Muscle of back (tissue), 11 donors: ENCODE results near the gene PRSS21. TPM values are rescaled to one million over a fixed set of nuclear protein-coding genes. Genes with fewer than 3 reads are reported as not detected.

Experiments used
- DNase-seq, 3 donors: peaks; one replicate each; pipeline versions ENCODE4 v3.0.0 to v3.0.0-alpha.2; 2013
- polyA plus RNA-seq, 10 donors: library from polyadenylated mRNA; unstranded; fragments of 120-200 nt; gene quantifications; one replicate each; pipeline ENCODE4 v1.2.1, GENCODE V29; 2013; ENCODE audit not compliant: insufficient read length in 10 of 10

Gene PRSS21
- polyA plus RNA-seq, 10 donors = 0.24 to 0.53 (median 0.31) TPM; not detected in 7

DNA sequence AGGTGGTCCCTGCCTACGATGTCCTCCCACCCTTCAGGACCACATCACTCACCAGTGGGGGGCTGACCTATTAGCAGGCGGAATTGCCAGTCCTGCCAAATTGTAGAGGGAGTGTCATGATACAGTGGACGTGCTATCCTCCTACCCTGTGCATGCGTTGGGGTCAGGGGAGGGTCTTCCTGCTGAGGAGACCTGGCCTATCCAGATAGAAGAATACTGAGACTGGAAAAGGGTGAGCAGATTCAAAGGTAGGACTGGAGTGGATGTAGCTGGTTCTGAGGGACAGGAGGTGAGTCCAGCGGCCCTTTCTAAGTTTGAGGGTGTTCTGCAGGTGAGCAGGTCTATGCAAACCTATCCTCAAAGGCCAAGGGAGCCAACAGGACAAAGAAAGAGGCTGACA is 10.8 kb upstream of the PRSS21 start:
- no peak for DNase-seq

GRCh38 chr16:2808181-2808580 is 8.9 kb upstream of the PRSS21 start:
- no peak for DNase-seq

- no peak for DNase-seq
These were observed 7.8 kb upstream of the PRSS21 start for GRCh38 chr16:2809149-2809760.

- no peak for DNase-seq
These were observed 6.4 kb upstream of the PRSS21 start for GRCh38 chr16:2810651-2811050.

DNA sequence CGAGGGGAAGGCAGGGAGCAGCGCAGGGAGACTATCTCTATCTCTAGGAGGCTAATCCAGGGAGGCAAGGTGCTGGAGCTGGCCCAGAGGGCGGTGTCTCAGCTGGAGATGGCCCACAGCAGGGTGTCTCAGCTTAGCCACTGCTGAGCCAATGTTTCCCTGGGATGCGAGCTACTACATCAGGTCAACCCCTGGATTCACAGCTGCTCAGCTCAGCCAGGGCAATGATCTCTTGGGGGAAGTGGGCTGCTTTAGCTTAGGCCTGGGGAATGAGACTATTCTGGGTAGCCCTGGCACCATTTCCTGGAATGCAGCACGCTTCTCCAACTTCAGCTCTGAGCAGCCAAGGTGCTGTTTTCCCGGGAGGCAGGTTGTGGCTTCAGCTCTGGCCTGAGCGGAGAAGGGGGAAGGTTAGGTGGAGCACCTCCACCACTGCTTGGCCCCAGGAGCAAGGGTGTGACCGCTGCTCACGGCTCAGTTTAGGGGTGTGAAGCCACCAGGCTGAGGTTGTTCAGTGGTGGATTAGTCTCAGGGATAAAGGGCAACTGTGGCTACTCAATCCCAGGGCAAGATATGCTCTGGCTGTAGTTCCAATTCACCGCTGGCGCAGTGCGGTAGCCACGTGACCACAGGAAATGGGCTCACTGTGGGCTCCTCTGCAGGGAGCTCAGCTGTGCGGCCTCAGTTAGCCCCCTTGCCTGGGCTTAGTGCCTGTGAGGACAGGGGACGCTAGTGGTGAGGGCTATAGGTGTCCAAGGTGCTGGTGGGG is 5.2 kb upstream of the PRSS21 start:
- no peak for DNase-seq

DNA sequence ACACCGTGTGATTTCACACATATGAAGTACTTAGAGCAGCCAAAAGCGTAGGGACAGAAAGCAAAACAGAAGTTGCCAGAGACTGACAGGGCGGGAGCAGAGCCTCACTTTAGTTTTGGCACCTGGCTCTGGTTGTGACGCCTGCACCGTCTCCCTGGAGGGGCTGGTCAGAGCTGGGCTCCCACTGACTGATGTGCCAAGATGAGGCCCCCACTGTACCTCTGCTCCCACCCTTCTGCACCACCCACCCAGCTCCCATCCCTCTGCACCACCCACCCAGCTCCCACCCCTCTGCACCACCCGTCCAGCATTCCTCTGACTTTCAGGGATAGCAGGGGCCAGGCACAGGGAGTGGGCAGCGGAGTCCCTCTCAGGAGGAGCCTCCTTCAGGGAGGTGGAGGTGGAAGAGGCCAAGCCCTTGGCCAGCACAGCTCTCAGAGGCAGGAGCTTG is 3.2 kb upstream of the PRSS21 start:
- no peak for DNase-seq

DNA sequence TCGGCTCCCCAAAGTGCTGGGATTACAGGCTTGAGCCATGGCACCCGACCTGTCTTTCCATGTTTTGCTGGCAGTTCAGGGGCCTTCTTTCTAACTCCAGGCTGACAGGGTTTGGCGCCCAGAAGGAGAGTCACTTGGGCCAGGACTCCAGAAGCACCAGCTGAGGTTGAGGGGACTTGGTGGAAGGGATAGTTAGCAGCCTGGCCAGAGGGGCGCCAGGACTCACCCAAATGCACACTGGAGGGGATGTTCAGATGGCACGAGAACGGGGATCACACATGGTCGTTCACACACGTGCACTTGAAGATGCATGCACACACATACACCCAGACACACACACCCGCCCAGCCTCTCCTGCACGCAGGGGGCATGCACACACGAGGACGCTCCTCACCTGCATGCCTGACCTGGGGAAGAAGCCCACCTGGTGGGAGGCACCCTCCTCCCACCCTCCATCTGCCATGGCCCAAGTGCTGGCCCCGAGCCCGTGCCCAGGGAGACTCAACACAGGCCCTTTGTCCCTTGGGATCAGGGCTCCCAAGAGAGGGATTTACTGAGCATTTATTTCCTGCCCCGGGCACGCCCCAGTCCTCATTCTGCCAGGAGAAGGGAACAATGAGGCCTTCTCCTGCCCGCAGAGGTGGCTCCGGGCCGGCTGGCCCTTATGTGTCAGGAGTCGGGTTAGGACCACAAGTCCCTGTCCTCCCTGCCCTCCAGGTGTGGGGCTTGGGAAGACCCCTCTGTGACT is 2.3 kb upstream of the PRSS21 start:
- DNase-seq = no peak

DNA sequence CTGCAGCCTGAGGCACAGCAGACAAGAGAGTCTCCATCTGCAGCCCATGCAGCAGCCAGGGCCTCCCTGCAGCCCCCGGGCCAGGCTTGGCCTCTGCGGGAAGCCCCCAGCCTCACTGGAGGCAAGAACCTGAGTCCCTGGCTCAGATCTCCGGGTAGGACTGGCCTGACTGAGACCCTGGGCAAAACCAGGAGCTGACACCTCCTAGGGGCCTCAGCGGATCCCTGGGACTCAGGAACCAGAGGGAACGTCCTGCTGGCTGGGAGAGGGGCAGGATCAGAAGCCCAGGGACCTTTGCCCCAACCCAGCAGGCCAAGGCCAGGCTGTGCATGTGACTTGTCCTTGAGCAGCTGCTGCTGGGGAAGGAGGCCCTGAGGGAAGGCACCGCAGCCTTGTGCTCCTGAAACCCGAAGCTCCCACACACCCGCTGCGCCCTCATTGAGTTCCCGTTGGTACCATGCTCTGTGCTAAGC is 1.7 kb upstream of the PRSS21 start:
- DNase-seq = no peak

DNA sequence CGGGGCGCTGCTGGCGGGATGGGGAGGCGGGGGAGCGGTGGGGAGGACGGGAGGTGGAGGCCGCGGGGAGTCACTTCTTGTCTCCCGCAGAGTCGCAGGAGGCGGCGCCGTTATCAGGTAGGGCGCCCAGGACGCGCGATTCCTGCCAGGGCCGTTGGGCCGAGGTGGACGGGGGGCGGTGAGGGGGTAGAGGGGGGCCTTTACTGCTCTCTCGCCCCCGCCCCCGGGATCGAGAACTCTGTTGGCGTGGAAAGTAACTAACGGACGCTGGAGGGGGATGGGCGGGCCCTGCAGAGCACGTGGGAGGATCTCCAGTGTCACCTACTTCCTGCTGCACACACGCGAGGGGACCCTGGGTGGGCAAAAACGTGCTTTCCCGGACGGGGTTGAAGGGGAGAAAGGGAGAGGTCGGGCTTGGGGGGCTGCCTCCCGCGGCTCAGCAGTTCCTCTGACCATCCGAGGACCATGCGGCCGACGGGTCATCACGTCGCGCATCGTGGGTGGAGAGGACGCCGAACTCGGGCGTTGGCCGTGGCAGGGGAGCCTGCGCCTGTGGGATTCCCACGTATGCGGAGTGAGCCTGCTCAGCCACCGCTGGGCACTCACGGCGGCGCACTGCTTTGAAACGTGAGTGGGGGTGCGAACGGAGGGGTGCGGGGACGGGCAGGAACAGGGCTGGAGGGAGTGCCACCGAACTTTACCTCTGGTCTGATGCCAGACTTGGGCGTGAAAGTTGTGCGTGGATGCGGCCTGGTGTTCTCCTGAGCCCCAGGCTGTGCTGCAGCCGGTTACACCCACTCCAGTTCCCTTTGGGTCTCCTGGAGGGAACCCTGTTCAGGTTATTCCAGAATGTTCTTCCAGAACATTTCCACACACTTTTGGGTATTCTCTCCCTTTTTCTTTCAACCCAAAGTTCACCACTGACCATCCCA is 569 bp downstream of the PRSS21 start:
- DNase-seq = no peak

- DNase-seq = no peak
These were observed 1.3 kb downstream of the PRSS21 start for GRCh38 chr16:2818272-2818876.

- DNase-seq = no peak
These were observed 2.3 kb downstream of the PRSS21 start for GRCh38 chr16:2819179-2819938.

DNA sequence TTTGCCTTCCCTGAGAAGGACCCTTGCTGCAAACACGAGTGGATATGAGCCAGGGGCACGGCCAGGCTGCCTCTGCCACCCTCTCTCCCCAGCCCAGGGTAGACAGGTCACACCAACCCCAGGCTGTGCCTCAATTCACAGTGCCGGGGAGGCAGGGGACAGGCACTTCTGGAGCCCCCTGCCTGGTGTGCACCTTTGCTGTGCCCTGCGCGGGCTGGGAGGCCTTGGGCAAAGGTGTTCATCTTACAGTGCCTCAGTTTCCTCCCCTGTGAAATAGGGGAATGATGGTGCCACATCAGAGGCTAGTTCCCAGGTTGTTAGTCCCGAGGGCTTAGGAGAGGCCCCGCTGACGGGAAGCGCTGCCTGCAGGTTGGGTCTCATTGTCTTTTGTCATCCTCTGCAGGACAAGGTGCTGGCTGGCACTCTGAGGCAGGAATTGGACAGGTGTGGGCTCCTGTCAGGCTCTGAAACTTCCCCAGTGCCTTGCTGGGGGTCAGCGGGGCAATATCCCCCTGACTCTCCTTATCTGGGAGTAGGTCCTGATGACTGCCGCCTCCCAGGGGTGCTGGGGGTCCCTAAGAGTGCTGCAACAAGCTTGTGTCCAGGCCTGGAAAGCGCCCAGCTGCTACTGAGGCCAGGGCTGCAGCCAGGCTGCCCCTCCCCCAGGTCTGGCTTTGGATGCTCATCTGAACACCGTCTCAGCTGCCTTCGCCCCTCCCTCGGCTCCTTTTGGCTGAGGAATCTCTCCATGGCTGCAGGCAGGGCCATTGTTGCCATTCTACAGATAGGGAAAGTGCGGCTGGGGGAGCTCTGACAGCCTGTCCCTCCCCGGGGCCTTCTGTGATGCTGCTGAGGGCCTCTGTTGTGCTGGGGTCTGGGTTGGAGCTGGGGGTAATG is 3.1 kb downstream of the PRSS21 start:
- DNase-seq = no peak

GRCh38 chr16:2820836-2821486 is 3.9 kb downstream of the PRSS21 start:
- DNase-seq = no peak

GRCh38 chr16:2821487-2822157 is 4.6 kb downstream of the PRSS21 start:
- no peak for DNase-seq

- no peak for DNase-seq
These were observed 5.1 kb downstream of the PRSS21 start for GRCh38 chr16:2822158-2822495.

- no peak for DNase-seq
These were observed 5.5 kb downstream of the PRSS21 start for GRCh38 chr16:2822496-2822895.

- DNase-seq = no peak
These were observed 7.6 kb downstream of the PRSS21 start for GRCh38 chr16:2824626-2825025.

GRCh38 chr16:2825049-2825742 is 8.2 kb downstream of the PRSS21 start:
- DNase-seq = no peak
